Measurements from ENCODE around the gene VGLL3.

VGLL3 gene

DNA sequence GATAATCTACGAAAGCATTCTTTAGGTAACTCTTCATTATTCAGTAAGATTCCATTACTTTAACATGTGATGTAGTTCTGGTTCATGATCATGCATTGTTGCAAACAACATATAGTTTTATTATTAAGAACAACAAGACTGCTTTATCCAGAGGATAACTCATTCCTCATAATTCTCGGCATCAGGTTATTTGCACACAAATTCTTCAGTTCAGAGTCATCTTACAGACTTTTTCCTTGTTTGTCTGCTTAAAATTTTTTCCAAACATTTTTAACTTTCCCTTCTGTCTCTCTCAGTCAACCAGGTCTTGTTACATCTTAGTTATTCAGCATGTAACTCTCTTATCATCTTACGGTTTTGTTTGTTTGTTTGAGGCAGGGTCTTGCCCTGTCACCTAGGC, 60.1 kb downstream of the VGLL3 start:
- TF ChIP-seq CTCF (conservative IDR thresholded peaks at IDR 0.05; ENCODE audit: low read length) = no peak
- no peak for TF ChIP-seq EZH2phosphoT487 (IDR thresholded peaks at IDR 0.05; ENCODE audit: borderline replicate concordance)
- Histone ChIP-seq H3K9me3 (ENCODE audit: insufficient read depth, low read depth, low read length) (no peaks in the 10 kb centered on the region), H3K36me3 (ENCODE audit: insufficient read depth, low read length) (no peaks in the 10 kb centered on the region), H3K4me1 (ENCODE audit: insufficient read depth, low read length, poor library complexity, severe bottlenecking) (no peaks in the 10 kb centered on the region), H3F3A (ENCODE audit: low read depth) (no peaks in the 10 kb centered on the region), H3K27me3 (ENCODE audit: insufficient read depth, low read length, poor library complexity, severe bottlenecking) (no peaks in the 10 kb centered on the region), H3K79me2 (ENCODE audit: insufficient read depth, low read length) (no peaks in the 10 kb centered on the region), H3K9ac (ENCODE audit: low read depth, low read length, poor library complexity, severe bottlenecking) (no peak overlapping the region), H2AFZ (ENCODE audit: low read length) (no peak overlapping the region), H3K4me2 (ENCODE audit: low read depth, low read length, poor library complexity, severe bottlenecking) (no peak overlapping the region), H3K9me2 (replicated peaks; ENCODE audit: low read depth, low read length) (no peaks in the 10 kb centered on the region), H3K4me3 (ENCODE audit: low read length, poor library complexity, severe bottlenecking) (no peak overlapping the region), H4K20me1 (ENCODE audit: insufficient read depth, low read length, poor library complexity, severe bottlenecking) (no peaks in the 10 kb centered on the region)

GRCh38 chr3:86930181-86930580, 60.8 kb downstream of the VGLL3 start:
- H4K20me1 ChIP-seq (ENCODE audit: insufficient read depth, low read length, poor library complexity, severe bottlenecking) = no peaks in the 10 kb centered on the region
- H3K4me3 ChIP-seq (ENCODE audit: low read length, poor library complexity, severe bottlenecking) = no peak overlapping the region
- H3F3A ChIP-seq (ENCODE audit: low read depth) = no peaks in the 10 kb centered on the region
- H3K9ac ChIP-seq (ENCODE audit: low read depth, low read length, poor library complexity, severe bottlenecking) = no peak overlapping the region
- no peaks in the 10 kb centered on the region for H3K9me3 ChIP-seq (ENCODE audit: insufficient read depth, low read depth, low read length)
- H2AFZ ChIP-seq (ENCODE audit: low read length) = no peak overlapping the region
- no peaks in the 10 kb centered on the region for H3K36me3 ChIP-seq (ENCODE audit: insufficient read depth, low read length)
- H3K27me3 ChIP-seq (ENCODE audit: insufficient read depth, low read length, poor library complexity, severe bottlenecking) = no peaks in the 10 kb centered on the region
- no peak overlapping the region for H3K4me2 ChIP-seq (ENCODE audit: low read depth, low read length, poor library complexity, severe bottlenecking)
- H3K79me2 ChIP-seq (ENCODE audit: insufficient read depth, low read length) = no peaks in the 10 kb centered on the region
- no peak for TF ChIP-seq CTCF (conservative IDR thresholded peaks at IDR 0.05; ENCODE audit: low read length)
- no peak for TF ChIP-seq EZH2phosphoT487 (IDR thresholded peaks at IDR 0.05; ENCODE audit: borderline replicate concordance)
- H3K4me1 ChIP-seq (ENCODE audit: insufficient read depth, low read length, poor library complexity, severe bottlenecking) = no peaks in the 10 kb centered on the region
- H3K9me2 ChIP-seq (replicated peaks; ENCODE audit: low read depth, low read length) = no peaks in the 10 kb centered on the region

- Histone ChIP-seq H3K4me1 (ENCODE audit: insufficient read depth, low read length, poor library complexity, severe bottlenecking) (no peaks in the 10 kb centered on the region), H3K79me2 (ENCODE audit: insufficient read depth, low read length) (no peaks in the 10 kb centered on the region), H2AFZ (ENCODE audit: low read length) (no peak overlapping the region), H4K20me1 (ENCODE audit: insufficient read depth, low read length, poor library complexity, severe bottlenecking) (no peaks in the 10 kb centered on the region), H3K36me3 (ENCODE audit: insufficient read depth, low read length) (no peaks in the 10 kb centered on the region), H3K27me3 (ENCODE audit: insufficient read depth, low read length, poor library complexity, severe bottlenecking) (no peaks in the 10 kb centered on the region), H3K9me2 (replicated peaks; ENCODE audit: low read depth, low read length) (no peaks in the 10 kb centered on the region), H3F3A (ENCODE audit: low read depth) (no peaks in the 10 kb centered on the region), H3K9me3 (ENCODE audit: insufficient read depth, low read depth, low read length) (no peaks in the 10 kb centered on the region), H3K9ac (ENCODE audit: low read depth, low read length, poor library complexity, severe bottlenecking) (no peak overlapping the region), H3K4me3 (ENCODE audit: low read length, poor library complexity, severe bottlenecking) (no peak overlapping the region), H3K4me2 (ENCODE audit: low read depth, low read length, poor library complexity, severe bottlenecking) (no peak overlapping the region)
- TF ChIP-seq EZH2phosphoT487 (IDR thresholded peaks at IDR 0.05; ENCODE audit: borderline replicate concordance) = no peak
- no peak for TF ChIP-seq CTCF (conservative IDR thresholded peaks at IDR 0.05; ENCODE audit: low read length)
Observed at GRCh38 chr3:86929046-86929445, 61.9 kb downstream of the VGLL3 start.

Measured in Loucy (cell line).